GM18502 (cell line): ENCODE results near the gene ACVR1B.

ENCODE experiments used
- ATAC-seq: cut with Tn5 transposase; IDR thresholded peaks from one replicate; pipeline ENCODE4 v1.9.1; 2021; ENCODE audit warnings: mild to moderate bottlenecking; ENCODE audit not compliant: unreplicated experiment, poor library complexity

The ACVR1B gene

DNA sequence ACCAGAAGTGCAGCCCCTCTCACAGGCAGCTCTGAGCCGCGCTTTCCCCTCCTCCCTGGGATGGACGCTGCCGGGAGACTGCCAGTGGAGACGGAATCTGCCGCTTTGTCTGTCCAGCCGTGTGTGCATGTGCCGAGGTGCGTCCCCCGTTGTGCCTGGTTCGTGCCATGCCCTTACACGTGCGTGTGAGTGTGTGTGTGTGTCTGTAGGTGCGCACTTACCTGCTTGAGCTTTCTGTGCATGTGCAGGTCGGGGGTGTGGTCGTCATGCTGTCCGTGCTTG is 43.0 kb downstream of the ACVR1B start:
- no peak for ATAC-seq

DNA sequence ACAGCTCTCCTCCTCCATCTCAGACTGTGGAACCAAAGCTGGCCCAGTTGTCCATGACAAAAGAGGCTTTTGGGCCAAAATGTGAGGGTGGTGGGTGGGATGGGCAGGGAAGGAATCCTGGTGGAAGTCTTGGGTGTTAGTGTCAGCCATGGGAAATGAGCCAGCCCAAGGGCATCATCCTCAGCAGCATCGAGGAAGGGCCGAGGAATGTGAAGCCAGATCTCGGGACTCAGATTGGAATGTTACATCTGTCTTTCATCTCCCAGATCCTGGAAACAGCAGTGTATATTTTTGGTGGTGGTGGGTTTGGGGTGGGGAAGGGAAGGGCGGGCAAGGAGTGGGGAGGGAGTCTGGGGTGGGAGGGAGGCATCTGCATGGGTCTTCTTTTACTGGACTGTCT is 43.5 kb downstream of the ACVR1B start:
- ATAC-seq, result no peak

DNA sequence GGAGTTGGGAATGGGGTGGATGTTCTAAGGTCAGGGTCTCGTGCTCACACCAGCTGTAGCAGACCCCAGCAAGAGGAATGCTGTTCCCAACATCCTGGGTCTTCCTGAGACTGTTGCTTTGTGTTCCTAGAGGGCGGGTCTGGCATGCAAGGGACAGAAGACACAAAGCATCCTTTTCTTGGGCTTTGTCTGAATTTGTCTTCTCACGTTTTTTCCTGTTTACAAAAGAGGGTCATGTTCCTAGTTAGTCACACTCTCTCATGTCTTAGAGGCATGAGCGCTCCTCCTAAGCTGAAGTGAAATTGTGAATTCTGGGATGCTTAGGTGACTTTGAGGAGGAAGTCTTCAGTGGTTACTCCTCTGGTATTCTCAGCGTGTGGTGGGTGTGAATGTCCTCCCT is 45.6 kb downstream of the ACVR1B start:
- no peak for ATAC-seq

DNA sequence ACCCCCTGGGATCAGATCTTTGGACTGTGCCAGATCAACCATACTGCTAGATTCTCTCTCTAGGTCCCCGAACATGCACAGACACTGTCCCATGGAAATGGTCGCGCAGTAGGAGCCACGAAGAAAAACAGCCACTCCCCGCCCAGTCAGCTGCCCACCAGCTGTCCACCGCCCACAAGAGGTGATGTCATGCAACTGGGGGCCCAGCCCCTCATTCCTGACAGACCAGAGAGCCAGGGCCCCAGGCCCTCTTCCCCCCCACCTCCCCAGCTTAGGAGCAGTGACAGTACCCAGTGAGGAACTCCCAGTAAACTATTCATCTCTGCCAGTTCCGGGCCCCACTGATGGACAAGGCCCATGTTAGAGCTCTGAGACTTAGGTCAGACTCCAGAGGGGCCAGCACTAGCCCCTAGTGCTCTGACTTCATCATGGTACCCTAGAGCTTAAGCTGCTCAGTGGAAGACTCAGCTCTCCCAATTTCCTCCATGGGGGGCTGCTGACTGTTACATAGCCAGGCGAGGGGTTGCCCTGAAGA is 51.6 kb downstream of the ACVR1B start:
- no peak for ATAC-seq

DNA sequence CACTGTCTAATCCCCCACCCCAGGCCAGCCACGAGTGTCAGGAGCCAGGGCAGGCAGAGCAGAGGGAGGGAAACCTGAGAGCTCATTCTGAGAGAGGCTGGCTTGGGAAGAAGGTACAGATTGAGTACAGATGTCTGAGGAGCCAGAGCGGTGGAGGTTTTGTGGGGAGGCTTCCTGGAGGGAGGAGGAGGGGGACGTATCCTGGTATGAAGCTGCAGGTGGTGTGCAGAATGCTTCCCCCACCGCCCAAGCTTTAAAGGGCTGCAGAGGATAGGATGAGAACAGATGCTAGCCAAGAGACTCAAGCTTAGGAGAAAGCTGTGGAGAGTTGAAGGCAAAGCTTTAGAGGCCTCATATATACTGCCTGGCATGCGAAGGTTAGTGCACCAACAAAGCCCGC is 52.1 kb downstream of the ACVR1B start:
- no peak for ATAC-seq

DNA sequence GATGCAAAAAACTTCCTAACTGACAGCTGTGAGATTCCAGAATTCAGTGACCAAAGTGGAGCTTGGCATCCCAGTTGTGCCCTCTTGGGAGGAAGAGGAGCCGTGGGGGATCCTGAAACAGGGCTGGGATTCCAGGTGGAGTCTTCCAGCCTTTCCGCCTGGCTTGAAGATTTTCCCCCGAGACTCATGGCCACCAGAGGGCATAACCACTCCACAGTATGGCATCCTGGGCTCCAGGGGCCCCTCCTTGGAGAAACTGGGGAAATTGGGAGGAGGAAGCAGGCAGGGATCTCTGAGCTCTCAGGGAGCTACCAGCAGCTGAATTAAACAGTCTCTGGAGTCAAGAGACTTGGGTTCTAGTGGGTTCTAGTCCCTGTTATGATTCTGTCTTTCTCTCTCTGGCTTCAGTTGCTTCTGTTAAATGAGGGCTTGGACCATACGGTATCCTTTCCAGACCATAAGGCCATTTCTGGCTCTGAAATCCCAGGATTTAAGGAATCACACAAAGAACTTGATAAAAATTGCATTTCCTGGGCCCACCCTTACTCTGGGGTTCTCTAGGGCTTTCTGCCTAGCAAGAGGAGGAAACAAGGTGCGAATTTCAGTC is 52.6 kb downstream of the ACVR1B start:
- no peak for ATAC-seq

DNA sequence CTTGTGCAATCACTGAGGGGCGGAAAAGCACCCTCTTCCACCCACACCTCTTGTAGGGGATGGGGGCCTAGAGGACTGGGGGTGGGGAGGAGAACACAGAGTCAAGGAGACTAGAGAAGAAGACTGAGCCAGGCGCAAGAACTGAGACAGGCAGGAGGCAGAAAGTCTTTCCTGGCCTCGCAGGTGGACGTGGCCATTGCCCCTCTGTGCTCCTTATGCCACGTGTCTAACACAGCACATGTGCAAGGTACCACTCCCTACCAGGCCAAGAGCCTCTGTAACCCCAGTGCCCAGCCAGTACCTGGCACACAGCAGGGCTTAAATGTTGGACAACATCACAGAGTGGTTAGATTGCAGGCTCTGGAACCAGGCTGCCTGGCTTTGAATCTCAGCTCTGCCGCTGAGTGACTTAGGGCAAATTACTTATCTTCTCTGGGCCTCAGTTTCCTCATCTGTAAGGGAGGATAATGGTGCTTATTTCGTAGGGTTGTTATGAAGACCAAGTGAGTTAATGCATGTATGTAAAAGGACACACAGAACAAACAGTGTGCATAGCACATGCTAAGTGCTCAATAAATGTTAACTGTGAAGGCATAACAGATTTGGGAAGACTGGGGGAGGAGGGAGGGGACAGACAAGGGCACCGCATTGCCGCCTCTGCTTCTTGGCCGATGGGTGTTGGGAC is 53.9 kb downstream of the ACVR1B start:
- no peak for ATAC-seq

DNA sequence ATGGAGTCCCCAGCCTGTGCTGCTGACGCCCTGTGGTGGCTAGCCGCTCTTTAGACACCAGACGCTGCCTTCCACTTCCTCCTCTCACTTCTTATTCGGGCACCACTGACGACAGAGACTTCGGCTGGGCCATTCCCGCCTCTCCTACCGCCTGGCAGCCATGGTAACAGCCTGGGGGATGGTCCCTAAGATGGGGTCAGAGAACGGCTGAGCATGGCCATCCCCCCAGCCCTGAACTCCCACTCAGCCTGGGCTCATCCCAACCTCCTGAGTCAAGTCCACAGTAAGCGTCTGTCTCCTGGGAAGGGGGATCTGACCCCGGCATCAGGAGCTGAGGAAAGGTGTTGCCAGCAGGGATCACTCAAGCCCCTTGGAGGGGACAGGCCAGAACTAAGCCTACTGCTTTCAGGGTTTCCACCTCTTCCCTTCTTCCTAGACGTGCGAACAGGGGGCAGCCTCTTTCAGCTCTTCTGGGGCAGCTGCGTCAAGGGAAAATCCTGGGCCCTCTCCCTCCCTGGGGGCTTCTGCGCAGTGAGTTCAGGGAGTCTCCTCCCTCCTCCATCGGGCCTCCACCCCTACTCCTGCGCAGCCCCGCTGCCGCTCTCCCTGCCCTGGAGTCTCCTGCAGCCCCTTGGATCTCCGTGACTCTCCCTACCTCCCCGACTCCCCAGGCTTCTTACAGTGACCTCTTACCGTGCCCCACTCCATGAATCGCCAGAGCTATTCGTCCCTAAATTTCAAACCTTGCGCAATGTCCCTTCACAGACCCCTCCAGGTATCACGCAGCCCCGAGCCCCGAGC is 54.6 kb downstream of the ACVR1B start:
- peak; percentile 72 for ATAC-seq

DNA sequence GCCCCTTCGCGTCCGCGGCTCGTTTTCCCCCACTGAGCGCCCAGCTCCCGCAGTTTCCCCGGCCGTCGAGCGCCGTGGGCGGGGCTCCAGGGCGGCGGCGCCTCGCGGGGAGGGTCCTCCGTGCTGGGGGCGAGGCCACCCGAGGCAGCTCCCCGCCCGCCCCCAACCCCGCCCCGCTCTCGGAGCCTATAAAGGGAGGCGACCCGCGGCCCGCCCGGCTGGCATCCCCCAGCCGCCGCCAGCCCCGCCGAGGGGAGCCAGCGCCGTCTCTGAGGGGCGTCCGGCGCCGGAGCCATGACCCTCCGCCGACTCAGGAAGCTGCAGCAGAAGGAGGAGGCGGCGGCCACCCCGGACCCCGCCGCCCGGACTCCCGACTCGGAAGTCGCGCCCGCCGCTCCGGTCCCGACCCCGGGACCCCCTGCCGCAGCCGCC is 55.2 kb downstream of the ACVR1B start, which contains the start of gene TAMALIN:
Gene TAMALIN (plus strand): TSS at position 221 of the 432 bp plus-strand sequence. CDS start 74 bp downstream, at position 295.
- no peak for ATAC-seq

DNA sequence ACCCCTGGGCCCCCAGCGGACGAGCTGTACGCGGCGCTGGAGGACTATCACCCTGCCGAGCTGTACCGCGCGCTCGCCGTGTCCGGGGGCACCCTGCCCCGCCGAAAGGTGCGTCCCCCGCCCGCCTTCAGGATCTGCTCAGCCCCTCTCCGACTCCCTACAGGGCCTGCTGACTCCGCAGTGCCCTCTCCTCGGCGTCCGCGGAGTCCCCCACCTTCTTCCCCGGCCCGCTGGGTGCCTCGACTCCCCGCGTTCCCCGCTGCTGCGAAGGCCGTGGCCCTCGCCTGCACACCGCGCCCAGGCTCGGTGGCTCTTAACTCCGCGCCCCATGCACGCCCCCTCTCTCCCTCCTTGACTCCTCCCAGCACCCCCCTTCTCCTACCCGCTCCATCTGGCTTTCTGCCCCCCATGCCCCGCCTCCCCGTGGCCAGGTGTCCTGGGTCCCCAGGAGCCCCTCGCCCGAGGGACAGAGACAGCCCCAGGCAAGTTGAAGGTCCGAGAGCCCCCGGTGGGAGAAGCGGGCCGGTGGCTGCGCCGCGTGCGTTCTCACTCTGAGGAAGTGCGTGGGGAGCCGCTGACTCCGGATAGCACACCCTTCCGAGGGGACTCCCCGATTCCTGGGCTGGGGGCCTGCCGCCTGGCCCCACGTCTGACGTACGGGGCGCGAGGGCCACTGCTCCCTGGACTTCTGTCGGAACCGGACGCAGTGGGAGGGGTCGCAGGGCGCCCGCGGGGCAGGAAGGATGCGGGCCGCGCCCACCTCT is 55.8 kb downstream of the ACVR1B start:
- ATAC-seq, result no peak

DNA sequence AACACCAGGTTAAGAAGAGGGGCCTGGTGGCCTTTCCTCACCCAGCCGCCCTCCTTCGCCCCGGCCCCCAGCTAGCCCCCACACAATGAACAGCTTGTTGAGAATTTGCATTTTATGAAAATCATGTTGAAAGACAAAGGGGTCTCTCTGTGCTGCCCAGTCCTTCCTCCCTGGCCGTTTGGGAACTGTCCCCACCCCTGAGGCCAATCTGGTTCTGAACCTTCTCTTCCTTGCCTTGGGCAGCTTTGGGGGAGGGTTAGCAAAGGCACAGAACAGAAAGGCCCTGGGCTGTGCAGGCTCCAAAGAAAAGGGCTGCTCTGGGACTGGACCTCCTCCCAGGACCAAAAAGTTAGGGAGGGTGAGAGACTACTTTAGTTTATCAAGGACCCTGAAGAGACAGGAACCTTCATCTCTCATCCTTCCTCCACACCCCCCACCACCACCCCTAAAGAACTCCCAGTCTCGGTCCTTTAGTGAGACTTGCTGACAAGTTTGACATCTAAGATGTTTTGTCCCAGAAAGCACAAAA is 56.5 kb downstream of the ACVR1B start:
- ATAC-seq, result no peak

DNA sequence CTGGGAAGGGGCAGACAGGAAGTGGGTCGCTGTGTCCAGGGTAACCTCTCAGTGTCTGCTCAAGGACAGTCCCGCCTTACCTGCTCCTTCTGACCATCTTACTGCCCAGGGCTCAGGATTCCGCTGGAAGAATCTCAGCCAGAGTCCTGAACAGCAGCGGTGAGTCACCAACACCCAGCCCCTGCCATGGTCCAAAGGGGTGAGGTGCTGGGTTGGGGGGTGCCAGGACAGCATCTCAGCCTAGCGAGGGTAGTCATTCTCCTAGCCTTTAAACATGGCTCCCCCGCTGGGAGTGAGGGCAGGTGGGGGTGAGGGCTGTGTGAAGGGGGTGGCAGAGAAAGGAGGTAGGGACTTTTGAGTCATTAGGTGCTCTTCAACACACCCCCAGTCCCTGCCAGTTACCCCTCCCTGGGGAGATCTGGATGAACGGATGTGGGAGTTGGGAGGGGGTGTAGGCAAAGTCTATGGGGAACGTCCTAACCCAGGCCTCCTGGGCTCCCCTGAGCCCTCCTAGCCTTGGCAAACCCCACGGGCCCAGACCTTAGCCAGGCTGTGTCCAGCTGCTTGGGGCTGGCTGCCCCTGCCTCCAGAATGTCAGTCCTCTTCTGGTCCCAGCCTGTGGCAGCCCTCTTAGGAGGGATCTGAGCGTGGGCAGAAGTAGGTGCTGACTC is 57.7 kb downstream of the ACVR1B start:
- ATAC-seq, result no peak

DNA sequence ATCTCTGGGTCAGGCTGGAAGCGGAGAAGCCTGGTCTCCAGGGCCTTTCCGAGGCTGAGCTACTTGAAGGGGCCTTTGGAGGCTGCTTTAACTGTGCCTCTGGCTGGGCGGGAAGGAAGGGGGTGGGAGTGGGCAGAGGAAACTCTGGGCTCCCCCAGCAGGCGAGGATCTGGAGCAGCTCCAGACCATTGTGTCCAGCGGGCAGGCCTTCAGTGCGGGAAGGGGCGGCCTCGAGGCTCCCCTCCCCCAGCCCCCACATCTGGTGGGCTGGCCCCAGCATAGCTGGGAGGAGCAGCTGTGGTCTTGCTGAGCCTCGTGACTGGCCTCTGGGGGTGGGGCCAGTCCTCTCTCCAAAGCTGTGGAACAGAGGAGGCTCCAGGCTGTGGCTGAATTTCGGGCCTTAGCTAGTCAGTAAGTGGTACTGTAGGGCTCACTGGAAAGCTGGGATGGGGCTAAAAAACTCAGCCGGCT is 58.7 kb downstream of the ACVR1B start:
- ATAC-seq, result no peak

DNA sequence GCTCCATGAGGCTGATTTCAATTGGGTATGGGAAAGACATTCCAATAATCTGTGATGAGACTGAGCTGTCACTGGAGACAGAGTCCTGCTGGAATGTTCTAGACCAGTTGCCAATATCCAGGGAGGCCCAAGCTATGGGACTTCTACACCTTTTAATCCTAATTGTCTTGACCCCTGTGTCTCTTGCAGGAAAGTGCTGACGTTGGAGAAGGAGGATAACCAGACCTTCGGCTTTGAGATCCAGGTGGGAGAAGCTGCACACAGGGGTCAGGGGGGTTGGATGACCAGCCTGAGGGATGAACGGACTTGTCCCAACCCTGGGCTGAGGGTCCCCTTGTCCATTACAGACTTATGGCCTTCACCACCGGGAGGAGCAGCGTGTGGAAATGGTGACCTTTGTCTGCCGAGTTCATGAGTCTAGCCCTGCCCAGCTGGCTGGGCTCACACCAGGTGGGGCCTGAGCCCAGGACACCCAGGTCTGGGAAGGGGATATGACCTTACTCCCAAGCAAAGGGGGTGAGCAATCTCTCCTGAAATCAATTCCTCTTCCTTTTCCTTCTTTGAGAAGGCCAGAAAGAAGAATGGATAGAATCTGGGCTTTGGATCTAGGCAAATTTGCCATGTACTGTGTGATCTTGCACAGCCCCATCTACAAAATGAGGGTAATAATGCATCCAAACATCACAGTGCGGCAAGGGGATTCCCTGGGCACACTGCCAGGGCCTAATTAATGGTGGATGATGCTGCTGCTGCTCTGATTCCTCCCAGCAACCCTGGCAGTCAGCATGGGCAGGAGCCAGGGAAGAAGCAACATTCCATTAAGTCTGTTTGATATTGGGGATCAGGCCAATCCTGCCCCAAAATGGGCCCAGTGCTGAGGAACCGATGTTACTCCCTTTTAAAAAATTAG is 59.4 kb downstream of the ACVR1B start:
- ATAC-seq, result no peak

DNA sequence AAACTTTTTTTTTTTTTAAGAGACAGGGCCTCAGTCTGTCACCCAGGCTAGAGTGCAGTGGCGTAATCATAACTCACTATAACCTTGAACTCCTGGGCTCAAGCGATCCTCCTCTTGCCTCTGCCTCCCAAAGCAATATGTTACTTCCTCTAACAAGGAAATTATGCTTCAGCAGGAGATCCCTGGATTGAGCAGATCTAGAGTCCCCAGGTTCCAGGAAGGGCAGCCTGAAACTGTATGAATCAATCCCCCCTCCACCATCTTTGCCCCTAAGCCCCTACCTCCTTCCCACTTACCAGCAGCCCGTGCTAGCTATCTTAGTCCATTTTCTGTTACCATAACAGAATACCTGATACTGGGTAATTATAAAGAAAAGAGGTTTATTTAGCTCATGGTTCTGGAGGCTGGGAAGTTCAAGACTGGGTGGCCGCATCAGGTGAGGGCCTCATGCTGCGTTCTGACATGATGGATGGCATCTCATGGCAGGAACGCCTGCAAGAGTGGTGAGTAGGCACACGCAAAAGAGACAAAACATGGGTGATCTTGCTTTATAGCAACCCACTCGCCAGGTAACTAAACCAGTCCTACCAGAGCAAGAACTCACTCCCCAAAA is 60.2 kb downstream of the ACVR1B start:
- no peak for ATAC-seq

DNA sequence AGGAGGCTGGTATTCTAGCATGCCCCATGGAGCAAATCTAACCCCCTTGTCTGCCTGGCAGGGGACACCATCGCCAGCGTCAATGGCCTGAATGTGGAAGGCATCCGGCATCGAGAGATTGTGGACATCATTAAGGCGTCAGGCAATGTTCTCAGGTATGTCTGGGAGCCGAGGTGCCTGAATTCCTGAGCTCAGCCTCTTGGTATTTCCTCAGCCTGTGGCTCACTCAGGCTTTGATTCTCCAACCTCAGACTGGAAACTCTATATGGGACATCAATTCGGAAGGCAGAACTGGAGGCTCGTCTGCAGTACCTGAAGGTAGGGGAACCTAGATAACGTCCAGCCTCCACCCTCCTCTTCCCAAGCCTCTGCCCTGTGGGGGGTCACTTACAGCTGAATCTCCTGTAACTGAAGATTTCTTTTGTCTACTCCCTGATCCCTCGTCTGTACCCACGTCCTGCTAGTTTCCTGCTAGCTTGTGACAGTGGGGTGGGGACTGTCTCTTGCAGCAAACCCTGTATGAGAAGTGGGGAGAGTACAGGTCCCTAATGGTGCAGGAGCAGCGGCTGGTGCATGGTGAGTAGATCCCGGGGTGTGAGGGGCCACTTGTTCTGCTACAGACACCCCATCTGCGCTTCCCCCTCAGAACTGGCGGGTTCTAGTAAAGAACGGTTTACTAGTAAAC is 62.3 kb downstream of the ACVR1B start:
- ATAC-seq, result no peak
